GM21528 (cell line): Measurements from ENCODE around the gene PEF1.

ENCODE experiments used
- ATAC-seq: cut with Tn5 transposase; IDR thresholded peaks from one replicate; pipeline ENCODE4 v1.9.1; 2021; ENCODE audit warnings: mild to moderate bottlenecking, moderate library complexity; ENCODE audit not compliant: unreplicated experiment, low FRiP score

PEF1 gene

GRCh38 chr1:31617218-31617915 is 27.3 kb downstream of the PEF1 start, which contains the start of gene HCRTR1:
Gene HCRTR1, plus strand, starts transcription at chr1:31617689. Its CDS starts 1,504 bp downstream, at chr1:31619193.
- no peak for ATAC-seq

- ATAC-seq: no peak
These were observed 28.7 kb downstream of the PEF1 start for GRCh38 chr1:31615939-31616338.

GRCh38 chr1:31615414-31615813 is 29.3 kb downstream of the PEF1 start:
- ATAC-seq: no peak

DNA sequence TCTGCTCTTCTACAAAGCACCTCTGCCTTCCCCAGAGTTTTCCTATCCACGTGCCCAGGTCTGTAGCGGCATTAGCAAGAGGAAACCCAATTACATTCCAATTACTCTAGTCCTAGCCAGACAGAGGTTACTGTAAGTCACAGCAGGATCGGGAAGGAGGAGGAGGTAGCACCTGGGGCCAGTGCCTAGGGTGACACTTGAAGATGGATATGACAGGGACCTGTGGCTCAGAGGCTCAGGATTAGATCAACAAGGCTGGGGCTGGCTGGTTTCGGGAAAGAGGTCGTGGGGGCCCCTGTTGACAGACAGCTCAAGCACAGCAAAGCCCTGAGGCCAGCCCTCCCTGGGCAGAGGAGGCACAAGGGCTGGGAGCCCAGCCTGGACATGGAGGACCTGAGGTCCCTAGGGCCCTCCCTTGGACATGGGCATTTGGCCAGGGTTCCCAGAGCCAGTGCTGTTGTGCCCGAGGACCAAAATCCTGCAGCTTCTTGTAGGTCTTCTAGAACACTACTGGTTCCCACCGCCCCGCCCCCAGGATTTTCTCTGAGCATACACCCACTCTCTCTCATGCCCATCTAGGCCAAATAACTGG is 30.2 kb downstream of the PEF1 start:
- ATAC-seq: no peak

- no peak for ATAC-seq
These were observed 35.1 kb downstream of the PEF1 start for GRCh38 chr1:31609514-31610118.

- ATAC-seq: no peak
These were observed 37.3 kb downstream of the PEF1 start for GRCh38 chr1:31607360-31607759.

DNA sequence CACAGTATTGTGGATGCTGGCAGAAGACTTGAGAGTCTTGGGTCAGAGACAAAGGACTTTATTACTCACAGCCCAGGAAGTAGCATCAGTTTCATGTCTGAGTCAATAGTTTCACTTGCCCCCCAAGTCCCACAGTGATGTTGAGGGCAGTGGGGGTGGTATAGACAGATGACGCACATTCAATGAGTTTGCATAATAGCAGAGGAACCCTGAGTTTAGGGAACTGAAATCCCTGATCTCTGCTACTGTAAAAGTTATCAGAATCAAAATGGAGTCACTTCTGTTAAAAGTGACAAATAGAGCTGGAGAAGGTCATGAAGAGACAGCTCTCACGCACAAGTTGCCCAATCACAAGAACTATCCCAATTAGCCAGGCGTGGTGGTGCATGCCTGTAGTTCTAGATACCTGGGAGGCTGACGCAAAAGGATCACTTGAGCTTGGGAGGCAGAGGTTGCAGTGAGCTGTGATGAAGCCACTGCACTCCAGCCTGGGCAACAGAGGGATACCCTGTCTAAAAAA is 38.7 kb downstream of the PEF1 start:
- peak; percentile 91 for ATAC-seq

DNA sequence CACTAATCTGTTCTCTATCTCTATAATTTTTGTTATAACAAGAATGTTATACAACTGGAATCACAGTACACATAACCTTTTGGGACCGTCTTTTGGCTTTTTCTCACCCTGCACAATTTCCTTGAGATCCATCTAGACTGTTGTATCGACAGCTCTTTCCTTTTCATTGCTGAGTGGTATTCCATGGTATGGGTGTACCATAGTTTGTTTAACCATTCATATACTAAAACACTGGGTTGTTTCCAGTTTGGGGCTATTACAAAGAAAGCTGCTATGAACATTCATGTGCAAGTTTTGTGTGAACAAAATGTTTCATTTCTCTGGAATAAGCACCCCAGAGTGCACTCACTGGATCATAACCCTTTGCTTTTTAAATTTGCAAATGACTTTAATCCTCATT is 42.6 kb downstream of the PEF1 start:
- no peak for ATAC-seq

GRCh38 chr1:31600641-31601040 is 44.0 kb downstream of the PEF1 start:
- ATAC-seq: no peak

DNA sequence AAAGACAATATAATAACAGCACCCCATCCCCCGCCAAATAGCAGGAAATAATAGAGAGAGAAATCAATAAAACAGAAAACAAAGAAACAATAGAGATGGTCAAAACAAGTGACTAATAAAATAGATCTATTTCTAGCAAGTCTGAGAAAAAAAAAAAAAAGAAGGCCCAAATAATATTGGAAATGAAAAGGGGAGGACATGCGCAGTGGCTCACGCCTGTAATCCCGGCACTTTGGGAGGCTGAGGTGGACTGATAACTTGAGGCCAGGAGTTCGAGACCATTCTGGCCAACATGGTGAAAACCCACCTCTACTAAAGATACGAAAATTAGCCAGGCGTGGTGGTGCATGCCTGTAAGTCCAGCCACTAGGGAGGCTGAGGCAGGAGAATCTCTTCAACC is 45.7 kb downstream of the PEF1 start:
- no peak for ATAC-seq

DNA sequence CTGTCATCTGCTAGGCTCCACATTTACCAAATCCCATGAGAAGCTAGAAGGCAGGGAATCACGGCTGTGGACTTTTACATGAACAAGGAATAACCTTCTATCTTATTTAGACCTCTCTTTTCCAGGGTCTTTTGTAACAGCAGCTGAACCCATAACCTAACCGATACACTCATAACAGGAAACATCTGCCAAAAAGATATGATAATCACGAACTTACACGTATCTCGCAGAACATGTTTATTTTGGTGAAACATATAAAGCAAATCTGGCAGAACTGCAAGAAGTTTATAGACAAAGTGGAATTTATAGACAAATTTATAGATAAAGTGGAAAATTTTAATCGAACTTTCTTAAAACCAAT is 48.0 kb downstream of the PEF1 start:
- ATAC-seq: no peak

DNA sequence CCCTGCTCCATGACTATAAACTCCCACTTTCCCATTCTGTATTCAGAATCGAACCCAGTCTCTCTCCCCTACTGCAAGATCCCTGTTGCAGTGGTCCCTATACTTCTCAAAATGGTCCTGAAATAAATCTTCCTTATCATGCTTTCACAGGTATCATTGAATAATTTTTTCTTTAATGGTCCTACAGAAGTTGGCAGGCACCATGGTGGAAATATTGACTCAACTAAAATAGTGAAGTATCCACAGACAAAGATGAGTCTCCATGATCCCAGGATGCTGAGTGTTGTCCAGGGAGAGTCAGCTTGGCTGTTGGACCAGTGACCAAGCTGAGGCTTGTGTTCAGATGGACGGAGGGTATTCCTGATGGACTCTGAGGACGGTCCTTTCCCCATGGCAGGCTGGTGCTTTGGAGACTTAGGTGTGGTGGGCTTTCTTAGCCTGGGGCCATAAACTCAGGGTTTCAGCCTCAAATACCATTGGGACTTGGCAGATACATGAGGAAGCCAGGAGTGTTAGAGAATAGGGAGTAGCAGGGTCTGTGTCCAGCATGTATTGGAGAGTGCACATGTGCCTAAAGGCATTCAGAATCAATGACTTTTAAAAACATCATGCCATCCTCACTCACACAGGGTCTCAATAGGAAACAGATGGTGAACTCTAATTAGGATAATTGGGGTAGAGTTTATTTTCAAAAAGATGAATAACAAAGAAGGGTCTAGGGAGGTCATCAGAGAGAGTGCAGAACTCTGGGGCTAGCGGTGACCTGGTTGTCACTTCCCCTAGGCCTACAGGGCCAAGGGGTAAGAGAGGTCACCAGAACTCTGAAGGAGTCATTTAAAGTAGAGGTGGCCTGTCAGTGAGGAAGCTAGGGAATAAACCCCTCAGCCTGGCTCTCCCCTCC is 48.6 kb downstream of the PEF1 start:
- ATAC-seq: no peak

- ATAC-seq: no peak
These were observed 50.7 kb downstream of the PEF1 start for GRCh38 chr1:31593770-31594632.

DNA sequence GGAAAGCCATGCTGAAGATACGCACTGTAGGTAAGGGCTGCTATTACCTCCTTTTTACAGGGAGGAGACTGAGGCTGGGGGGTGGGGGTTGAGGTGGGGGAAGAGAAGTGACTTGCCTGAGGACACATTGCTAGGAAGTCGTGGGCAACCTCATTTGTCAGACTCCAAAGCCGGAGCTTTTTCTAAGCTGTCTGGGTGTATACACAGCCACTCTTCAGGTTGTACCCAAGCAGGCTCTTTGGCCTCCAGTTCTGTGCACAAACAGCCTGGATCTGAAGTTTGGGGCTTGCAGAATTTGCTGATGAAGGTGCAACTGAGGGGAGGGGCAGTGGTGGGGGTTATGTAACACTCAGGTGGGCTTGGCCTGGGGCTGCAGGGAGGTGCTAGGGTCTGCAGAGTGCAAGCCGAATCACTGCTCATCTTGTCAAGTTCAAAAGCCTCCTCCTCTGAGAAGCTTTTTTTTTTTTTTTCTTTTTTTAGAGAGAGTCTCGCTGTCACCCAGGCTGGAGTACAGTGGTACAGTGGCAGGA is 51.5 kb downstream of the PEF1 start:
- no peak for ATAC-seq

GRCh38 chr1:31592132-31592531 is 52.5 kb downstream of the PEF1 start:
- no peak for ATAC-seq

- no peak for ATAC-seq
These were observed 53.1 kb downstream of the PEF1 start for GRCh38 chr1:31591425-31592093.

GRCh38 chr1:31588751-31589515 is 55.7 kb downstream of the PEF1 start:
- ATAC-seq: no peak

DNA sequence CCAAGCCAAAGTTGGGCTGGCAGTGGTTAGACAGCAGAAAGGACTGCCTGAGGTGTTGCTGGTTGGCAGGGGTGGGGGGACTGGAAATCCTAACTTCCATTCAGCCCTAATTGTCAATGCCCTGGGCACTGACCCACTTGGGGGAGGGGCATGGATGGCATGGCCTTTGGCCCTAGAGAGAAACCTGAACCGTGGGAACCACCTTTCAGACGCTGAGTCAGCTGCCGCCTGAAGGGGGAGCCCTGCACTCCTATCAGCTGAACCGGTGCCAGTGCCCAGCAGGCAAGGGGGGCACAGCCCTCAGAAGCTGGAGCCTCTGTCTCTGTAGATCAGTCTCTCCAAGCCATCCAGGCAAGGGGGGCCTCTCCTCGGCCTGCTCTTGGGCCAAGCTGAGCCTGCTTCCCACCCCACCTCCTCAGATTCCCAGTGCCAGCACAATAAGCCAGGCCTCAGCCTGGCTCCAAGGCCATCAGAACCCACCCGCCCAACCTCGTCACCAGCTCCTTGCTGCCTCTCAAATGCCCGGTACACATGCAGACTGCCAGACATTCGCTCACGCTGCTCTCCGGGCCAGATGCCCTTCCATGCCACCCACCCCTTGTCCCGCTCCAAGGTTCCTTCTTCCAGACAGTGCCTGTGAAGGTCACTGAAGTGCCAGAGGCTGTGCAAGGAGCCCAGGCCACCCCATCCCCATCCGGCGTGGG is 56.8 kb downstream of the PEF1 start:
- ATAC-seq: no peak
